GM12891 (cell line): ENCODE measurements around the gene CTLA4.

Experiments
- POLR2AphosphoS5 ChIP-seq: IDR thresholded peaks from 2 replicates; pipeline ENCODE4 v1.6.1; 2011; ENCODE audit warnings: low read depth, low read length, control low read depth
- TAF1 ChIP-seq: IDR thresholded peaks from 2 replicates; pipeline ENCODE4 v1.6.1; 2011; ENCODE audit warnings: low read depth, low read length, control low read depth

DNA sequence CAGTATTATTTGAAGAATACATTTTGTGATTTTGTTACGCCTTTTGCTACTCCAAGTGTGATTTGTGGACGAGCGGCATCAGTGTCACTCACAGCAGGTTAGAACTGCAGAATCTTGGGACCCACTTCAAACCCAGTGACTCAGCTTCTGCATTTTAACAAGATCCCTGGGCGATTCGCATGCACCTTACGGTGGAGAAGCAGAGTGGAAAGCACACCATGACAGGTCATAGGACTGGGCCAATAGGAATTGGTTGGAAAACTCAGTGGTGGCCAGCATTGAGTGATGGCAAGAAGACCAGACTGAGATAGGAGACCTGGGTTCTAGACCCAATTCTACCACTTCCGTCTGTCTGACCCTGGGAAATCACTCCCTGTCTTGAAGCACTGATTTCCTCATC lies 26.3 kb downstream of the CTLA4 start:
- TF ChIP-seq TAF1, result no peak
- TF ChIP-seq POLR2AphosphoS5, result no peak
